Liver (tissue), 9 donors: ENCODE results near the gene JMY. TPM values are rescaled to one million over a fixed set of nuclear protein-coding genes. Genes with fewer than 3 reads are reported as not detected.

Experiments
- DNase-seq: peaks from one replicate; pipeline ENCODE4 v3.0.0-alpha.2; 2017; ENCODE audit warnings: low spot score
- H3K27ac ChIP-seq, 2 donors: one replicate each; pipeline ENCODE4 v1.7.0; 2013; ENCODE audit warnings: inconsistent platforms in 2 of 2, low read length in 2 of 2, control low read depth in 1 of 2, low read depth in 1 of 2, mild to moderate bottlenecking in 1 of 2
- H3K27me3 ChIP-seq, 4 donors: one replicate each; pipeline versions ENCODE4 v1.6.1 to v1.7.0; 2013; ENCODE audit warnings: low read length in 3 of 4, inconsistent platforms in 1 of 4, mild to moderate bottlenecking in 1 of 4, moderate library complexity in 1 of 4; ENCODE audit not compliant: control insufficient read depth in 4 of 4, insufficient read depth in 4 of 4
- H3K36me3 ChIP-seq, 4 donors: one replicate each; pipeline versions ENCODE4 v1.6.1 to v1.7.0; 2013; ENCODE audit warnings: low read length in 3 of 4, mild to moderate bottlenecking in 3 of 4, low read depth in 1 of 4, moderate library complexity in 1 of 4; ENCODE audit not compliant: control insufficient read depth in 4 of 4, insufficient read depth in 3 of 4
- H3K4me1 ChIP-seq, 4 donors: one replicate each; pipeline versions ENCODE4 v1.6.1 to v1.7.0; 2013; ENCODE audit warnings: low read length in 3 of 4, mild to moderate bottlenecking in 3 of 4, moderate library complexity in 1 of 4; ENCODE audit not compliant: control insufficient read depth in 4 of 4, insufficient read depth in 4 of 4
- H3K4me3 ChIP-seq, 3 donors: one replicate each; pipeline versions ENCODE4 v1.6.1 to v1.7.0; 2013; ENCODE audit warnings: low read length in 3 of 3, control low read depth in 1 of 3, low read depth in 1 of 3, mild to moderate bottlenecking in 1 of 3
- H3K9ac ChIP-seq, 2 donors: one replicate each; pipeline ENCODE4 v1.7.0; 2013; ENCODE audit warnings: low read length in 2 of 2, mild to moderate bottlenecking in 2 of 2, moderate library complexity in 2 of 2, control low read depth in 1 of 2, low read depth in 1 of 2
- H3K9me3 ChIP-seq, 4 donors: one replicate each; pipeline versions ENCODE4 v1.6.1 to v1.7.0; 2013; ENCODE audit warnings: low read length in 3 of 4; ENCODE audit not compliant: control insufficient read depth in 4 of 4
- EGR1 ChIP-seq, 2 donors: IDR thresholded peaks; 2 replicates each; pipeline ENCODE4 v1.6.1; 2016 to 2018; ENCODE audit warnings: antibody characterized with exemption in 2 of 2, low read depth in 2 of 2
- FOXA2 ChIP-seq: IDR thresholded peaks from 2 replicates; pipeline ENCODE4 v1.6.1; 2016; ENCODE audit warnings: antibody characterized with exemption
- GABPA ChIP-seq, 2 donors: IDR thresholded peaks in 1 of 2; conservative IDR thresholded peaks in 1 of 2; 2 replicates each; pipeline ENCODE4 v1.6.1; 2016; ENCODE audit warnings: antibody characterized with exemption in 2 of 2, mild to moderate bottlenecking in 1 of 2, moderate library complexity in 1 of 2
- HNF4A ChIP-seq, 2 donors: conservative IDR thresholded peaks; 2 replicates each; pipeline ENCODE4 v1.6.1; 2016; ENCODE audit warnings: antibody characterized with exemption in 2 of 2, mild to moderate bottlenecking in 2 of 2
- HNF4G ChIP-seq: IDR thresholded peaks from 2 replicates; pipeline ENCODE4 v1.6.1; 2016; ENCODE audit warnings: antibody characterized with exemption
- JUND ChIP-seq, 2 donors: IDR thresholded peaks; 2 replicates each; pipeline ENCODE4 v1.6.1; 2016; ENCODE audit warnings: antibody characterized with exemption in 2 of 2
- MAX ChIP-seq: IDR thresholded peaks from 2 replicates; pipeline ENCODE4 v1.6.1; 2016; ENCODE audit warnings: antibody characterized with exemption
- NR2F2 ChIP-seq: IDR thresholded peaks from 2 replicates; pipeline ENCODE4 v1.6.1; 2016; ENCODE audit warnings: antibody characterized with exemption
- RAD21 ChIP-seq, 2 donors: IDR thresholded peaks; 2 replicates each; pipeline ENCODE4 v1.6.1; 2016; ENCODE audit warnings: antibody characterized with exemption in 2 of 2, mild to moderate bottlenecking in 2 of 2
- RXRA ChIP-seq, 2 donors: IDR thresholded peaks; 2 replicates each; pipeline ENCODE4 v1.6.1; 2017 to 2018; ENCODE audit warnings: antibody characterized with exemption in 2 of 2, mild to moderate bottlenecking in 1 of 2
- SP1 ChIP-seq: IDR thresholded peaks from 2 replicates; pipeline ENCODE4 v1.6.1; 2018; ENCODE audit warnings: antibody characterized with exemption, mild to moderate bottlenecking
- TAF1 ChIP-seq: conservative IDR thresholded peaks from 2 replicates; pipeline ENCODE4 v1.6.1; 2016; ENCODE audit warnings: antibody characterized with exemption, mild to moderate bottlenecking
- YY1 ChIP-seq: IDR thresholded peaks from 2 replicates; pipeline ENCODE4 v1.6.1; 2016; ENCODE audit warnings: antibody characterized with exemption, mild to moderate bottlenecking
- ZBTB33 ChIP-seq: IDR thresholded peaks from 2 replicates; pipeline ENCODE4 v1.6.1; 2016; ENCODE audit warnings: antibody characterized with exemption
- WGBS: extraction: QIAGEN DNeasy Blood & Tissue Kit; methylation state at CpG from one replicate; pipeline ENCODE4 v1.1.7; 2013; 5-methylcytosine and 5-hydroxymethylcytosine counted together
- polyA plus RNA-seq, 2 donors: library from polyadenylated mRNA; stranded (reverse) in 1 of 2; unstranded in 1 of 2; fragments of 200-250 nt in 1 of 2; fragments of >200 nt in 1 of 2; fragmentation: Nextera tagmentation in 1 of 2; extraction: Ambion mirVana in 1 of 2; gene quantifications; one replicate each; pipeline versions ENCODE4 v1.2.1 to v1.2.3, GENCODE V29; 2013 to 2015
- total RNA-seq, 2 donors: library from RNA; depleted of rRNA; stranded (reverse); fragments of >200 nt; gene quantifications; one replicate each; pipeline ENCODE4 v1.2.3, GENCODE V29; 2014
- TF ChIP-seq, protein P1 (sequence below): IDR thresholded peaks from 2 replicates; pipeline ENCODE4 v1.6.1; 2016; ENCODE audit warnings: antibody characterized with exemption
- TF ChIP-seq, protein P2 (sequence below): IDR thresholded peaks from 2 replicates; pipeline ENCODE4 v1.6.1; 2016; ENCODE audit warnings: antibody characterized with exemption, mild to moderate bottlenecking
- donor health status: healthy.
- donor health status: healthy.
- donor health status: healthy.
- donor health status: healthy.
- donor health status: healthy.

Gene JMY
- total and polyA plus RNA-seq, 4 donors, result 2.4 to 9.7 (median 6.2) TPM

DNA sequence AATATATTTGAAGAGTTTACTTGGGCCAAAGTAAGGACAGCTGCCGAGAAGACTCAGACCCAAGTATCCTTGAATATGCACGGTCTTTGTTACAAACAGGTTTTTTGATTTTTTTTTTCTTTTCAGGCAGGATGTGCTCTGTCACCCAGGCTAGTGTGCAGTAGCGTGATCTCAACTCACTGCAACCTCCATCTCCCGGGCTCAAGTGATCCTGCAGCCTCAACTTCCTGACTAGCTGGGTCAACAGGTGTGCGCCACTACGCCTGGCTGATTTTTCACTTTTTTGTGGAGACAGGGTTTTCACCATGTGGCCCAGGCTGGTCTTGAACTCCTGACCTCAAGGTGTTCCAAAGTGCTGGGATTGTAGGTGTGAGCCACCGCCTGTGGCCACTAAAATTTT lies 27.4 kb downstream of the JMY start:
- Histone ChIP-seq H3K27me3 (no peaks in the 10 kb centered on the region), H3K4me1 (peaks cover 0 to 2% (median 0%) of the 10 kb centered on the region in 4 donors), H3K36me3 (no peaks in the 10 kb centered on the region), H3K27ac (no peak overlapping the region), H3K9me3 (no peaks in the 10 kb centered on the region), H3K9ac (no peak overlapping the region), H3K4me3 (no peak overlapping the region)
- TF ChIP-seq RXRA (IDR thresholded peaks at IDR 0.05) (no peak), ZBTB33 (no peak), TAF1 (no peak), JUND (IDR thresholded peaks at IDR 0.05) (no peak), NR2F2 (no peak), HNF4A (conservative IDR thresholded peaks at IDR 0.05) (no peak), RAD21 (IDR thresholded peaks at IDR 0.05) (no peak), HNF4G (no peak), FOXA2 (no peak), EGR1 (IDR thresholded peaks at IDR 0.05; ENCODE audit: low read depth in 2 of 2) (no peak), MAX (no peak), YY1 (no peak), SP1 (no peak), GABPA (IDR thresholded peaks at IDR 0.05 in 1 of 2, conservative IDR thresholded peaks at IDR 0.05 in 1 of 2) (no peak)
- TF ChIP-seq, protein P1, sequence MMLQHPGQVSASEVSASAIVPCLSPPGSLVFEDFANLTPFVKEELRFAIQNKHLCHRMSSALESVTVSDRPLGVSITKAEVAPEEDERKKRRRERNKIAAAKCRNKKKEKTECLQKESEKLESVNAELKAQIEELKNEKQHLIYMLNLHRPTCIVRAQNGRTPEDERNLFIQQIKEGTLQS, result no peak
- TF ChIP-seq, protein P2, sequence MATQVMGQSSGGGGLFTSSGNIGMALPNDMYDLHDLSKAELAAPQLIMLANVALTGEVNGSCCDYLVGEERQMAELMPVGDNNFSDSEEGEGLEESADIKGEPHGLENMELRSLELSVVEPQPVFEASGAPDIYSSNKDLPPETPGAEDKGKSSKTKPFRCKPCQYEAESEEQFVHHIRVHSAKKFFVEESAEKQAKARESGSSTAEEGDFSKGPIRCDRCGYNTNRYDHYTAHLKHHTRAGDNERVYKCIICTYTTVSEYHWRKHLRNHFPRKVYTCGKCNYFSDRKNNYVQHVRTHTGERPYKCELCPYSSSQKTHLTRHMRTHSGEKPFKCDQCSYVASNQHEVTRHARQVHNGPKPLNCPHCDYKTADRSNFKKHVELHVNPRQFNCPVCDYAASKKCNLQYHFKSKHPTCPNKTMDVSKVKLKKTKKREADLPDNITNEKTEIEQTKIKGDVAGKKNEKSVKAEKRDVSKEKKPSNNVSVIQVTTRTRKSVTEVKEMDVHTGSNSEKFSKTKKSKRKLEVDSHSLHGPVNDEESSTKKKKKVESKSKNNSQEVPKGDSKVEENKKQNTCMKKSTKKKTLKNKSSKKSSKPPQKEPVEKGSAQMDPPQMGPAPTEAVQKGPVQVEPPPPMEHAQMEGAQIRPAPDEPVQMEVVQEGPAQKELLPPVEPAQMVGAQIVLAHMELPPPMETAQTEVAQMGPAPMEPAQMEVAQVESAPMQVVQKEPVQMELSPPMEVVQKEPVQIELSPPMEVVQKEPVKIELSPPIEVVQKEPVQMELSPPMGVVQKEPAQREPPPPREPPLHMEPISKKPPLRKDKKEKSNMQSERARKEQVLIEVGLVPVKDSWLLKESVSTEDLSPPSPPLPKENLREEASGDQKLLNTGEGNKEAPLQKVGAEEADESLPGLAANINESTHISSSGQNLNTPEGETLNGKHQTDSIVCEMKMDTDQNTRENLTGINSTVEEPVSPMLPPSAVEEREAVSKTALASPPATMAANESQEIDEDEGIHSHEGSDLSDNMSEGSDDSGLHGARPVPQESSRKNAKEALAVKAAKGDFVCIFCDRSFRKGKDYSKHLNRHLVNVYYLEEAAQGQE, result no peak
- DNase-seq, result no peak
- WGBS, result 88% methylated on average over 7 of the region's 7 CpGs

- no peak for TF ChIP-seq EGR1 (IDR thresholded peaks at IDR 0.05; ENCODE audit: low read depth in 2 of 2)
These were observed 31.2 kb downstream of the JMY start for GRCh38 chr5:79267180-79267579.

More at GRCh38 chr5:79267180-79267579, 31.2 kb downstream of the JMY start:
- H3K4me3 ChIP-seq, result no peak overlapping the region
- peaks cover 0 to 5% (median 0%) of the 10 kb centered on the region in 4 donors for H3K4me1 ChIP-seq
- H3K36me3 ChIP-seq, result no peaks in the 10 kb centered on the region
- no peaks in the 10 kb centered on the region for H3K9me3 ChIP-seq
- H3K27me3 ChIP-seq, result no peaks in the 10 kb centered on the region
- no peak overlapping the region for H3K27ac ChIP-seq
- no peak for DNase-seq
- H3K9ac ChIP-seq, result no peak overlapping the region
